ENCODE data around the gene CCDC15.

Gene CCDC15

GRCh38 chr11:125090816-125091215 is 136.8 kb downstream of the CCDC15 start:
- Histone ChIP-seq H3K27ac (ENCODE audit: poor library complexity, severe bottlenecking) (peak overlapping the region; percentile 39), H3K9me3 (ENCODE audit: severe bottlenecking) (no peaks in the 10 kb centered on the region), H3K36me3 (ENCODE audit: low read depth) (peaks cover 18% of the 10 kb centered on the region), H3K4me3 (ENCODE audit: severe bottlenecking) (no peak overlapping the region), H3K4me1 (ENCODE audit: insufficient read depth, poor library complexity, severe bottlenecking) (peaks cover 8% of the 10 kb centered on the region), H3K27me3 (ENCODE audit: insufficient read depth, poor library complexity, severe bottlenecking) (no peaks in the 10 kb centered on the region)
- ATAC-seq (ENCODE audit: low read depth), result no peak; the same call in 2 of the 3 replicates
- no peak for TF ChIP-seq CTCF (IDR thresholded peaks at IDR 0.05; ENCODE audit: poor library complexity, severe bottlenecking)
- no peak for DNase-seq (ENCODE audit: low spot score)
